ENCODE measurements around the gene USPL1. TPM values are rescaled to one million over a fixed set of nuclear protein-coding genes. Genes with fewer than 3 reads are reported as not detected.

Gene USPL1
- total and polyA plus RNA-seq, 3 donors from 2014 or later, result 36.0 to 52.0 (median 36.4) TPM

- intact Hi-C loops (cut with DNase I; ENCODE audit: low total_unique reads), result no loop called here
- Histone ChIP-seq H3K4me1 (no peaks in the 10 kb centered on the region), H3K27ac (no peak overlapping the region), H3K36me3 (ENCODE audit: low read depth, missing control alignments) (no peaks in the 10 kb centered on the region), H3K27me3 (no peaks in the 10 kb centered on the region), H3K9me3 (no peaks in the 10 kb centered on the region), H3K4me3 (no peak overlapping the region)
- TF ChIP-seq POLR2A (IDR thresholded peaks at IDR 0.05) (no peak), CTCF (IDR thresholded peaks at IDR 0.05) (no peak)
- DNase-seq, result no peak
- WGBS, 2 donors, result 67 to 68% methylated on average over 8 of the region's 8 CpGs
These were observed 48.4 kb downstream of the USPL1 start for GRCh38 chr13:30666113-30666512.

- intact Hi-C loops (cut with DNase I; ENCODE audit: low total_unique reads), result no loop called here
- DNase-seq, result no peak
- H3K4me3 ChIP-seq, result no peak overlapping the region
- TF ChIP-seq CTCF (IDR thresholded peaks at IDR 0.05) (no peak), POLR2A (IDR thresholded peaks at IDR 0.05) (no peak)
- no peaks in the 10 kb centered on the region for H3K27me3 ChIP-seq
- H3K27ac ChIP-seq, result no peak overlapping the region
- no peaks in the 10 kb centered on the region for H3K4me1 ChIP-seq
- no peaks in the 10 kb centered on the region for H3K36me3 ChIP-seq (ENCODE audit: low read depth, missing control alignments)
- 87 to 89% methylated on average over 4 of the region's 4 CpGs for WGBS, 2 donors
- H3K9me3 ChIP-seq, result no peaks in the 10 kb centered on the region
These were observed 49.3 kb downstream of the USPL1 start for GRCh38 chr13:30667014-30667413.

GRCh38 chr13:30668312-30668711 is 50.6 kb downstream of the USPL1 start:
- Histone ChIP-seq H3K27ac (no peak overlapping the region), H3K4me1 (peaks cover under 1% of the 10 kb centered on the region), H3K4me3 (no peak overlapping the region), H3K36me3 (ENCODE audit: low read depth, missing control alignments) (no peaks in the 10 kb centered on the region), H3K9me3 (no peaks in the 10 kb centered on the region), H3K27me3 (no peaks in the 10 kb centered on the region)
- intact Hi-C loops (cut with DNase I; ENCODE audit: low total_unique reads), result no loop called here
- WGBS, 2 donors, result 85 to 88% methylated on average over 4 of the region's 4 CpGs
- TF ChIP-seq CTCF (IDR thresholded peaks at IDR 0.05), result no peak
- no peak for TF ChIP-seq POLR2A (IDR thresholded peaks at IDR 0.05)
- DNase-seq, result no peak

DNA sequence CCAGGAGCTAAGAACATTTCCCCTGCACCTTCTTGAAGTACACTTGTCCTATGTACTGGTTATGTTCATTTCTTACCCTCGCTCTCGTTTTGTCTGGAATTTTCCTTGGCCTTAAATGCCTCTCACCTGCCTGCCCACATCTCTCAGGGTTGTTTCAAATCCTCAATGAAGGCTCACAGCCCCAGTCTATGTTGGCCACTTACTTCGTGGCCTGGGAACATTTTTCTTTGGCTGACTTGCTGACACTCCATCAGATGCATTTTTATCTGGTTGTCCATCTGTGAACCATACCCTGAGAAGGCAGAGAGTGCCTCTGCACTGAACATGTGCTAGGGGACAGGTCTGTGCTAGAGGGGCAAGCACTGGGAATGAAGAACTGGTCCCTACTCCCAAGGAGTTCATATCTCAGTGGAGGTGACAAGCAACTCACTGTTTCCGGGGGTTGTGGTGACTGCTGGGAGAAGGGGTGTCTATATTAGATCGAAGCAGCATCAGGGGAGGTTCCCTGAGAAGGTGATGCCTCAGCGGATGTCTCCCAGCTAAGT is 53.6 kb downstream of the USPL1 start:
- no peak for DNase-seq
- H3K27me3 ChIP-seq, result no peaks in the 10 kb centered on the region
- H3K36me3 ChIP-seq (ENCODE audit: low read depth, missing control alignments), result no peaks in the 10 kb centered on the region
- H3K4me3 ChIP-seq, result no peak overlapping the region
- 79 to 88% methylated on average over 6 of the region's 6 CpGs for WGBS, 2 donors
- no peaks in the 10 kb centered on the region for H3K9me3 ChIP-seq
- intact Hi-C loops (cut with DNase I; ENCODE audit: low total_unique reads), result loop anchor here (10.0 kb wide), 1 partner anchor 133 kb away; no protein-coding TSS in a partner anchor
- H3K27ac ChIP-seq, result no peak overlapping the region
- peaks cover 3% of the 10 kb centered on the region for H3K4me1 ChIP-seq
- TF ChIP-seq POLR2A (IDR thresholded peaks at IDR 0.05) (no peak), CTCF (IDR thresholded peaks at IDR 0.05) (no peak)

Measured in testis (tissue), 3 donors.